HEK293T (cell line): ENCODE results near the gene LRRC2.

Experiments
- BHLHE40 ChIP-seq: fragments of 450-650 bp; IDR thresholded peaks from 2 replicates; pipeline ENCODE4 v1.6.1; 2016; ENCODE audit warnings: mild to moderate bottlenecking, moderate library complexity, borderline replicate concordance
- ELF4 ChIP-seq: fragments of 450-650 bp; IDR thresholded peaks from 2 replicates; pipeline ENCODE4 v1.6.1; 2017; ENCODE audit warnings: antibody characterized with exemption
- FOXA1 ChIP-seq: fragments of 450-650 bp; IDR thresholded peaks from 2 replicates; pipeline ENCODE4 v1.6.1; 2016; ENCODE audit warnings: mild to moderate bottlenecking
- FOXK2 ChIP-seq: fragments of 450-650 bp; IDR thresholded peaks from 2 replicates; pipeline ENCODE4 v1.6.1; 2016; ENCODE audit warnings: mild to moderate bottlenecking
- FOXM1 ChIP-seq: fragments of 450-650 bp; IDR thresholded peaks from 2 replicates; pipeline ENCODE4 v1.6.1; 2017; ENCODE audit warnings: mild to moderate bottlenecking, borderline replicate concordance
- HDGF ChIP-seq: fragments of 450-650 bp; IDR thresholded peaks from 2 replicates; pipeline ENCODE4 v1.6.1; 2017; ENCODE audit warnings: antibody characterized with exemption, borderline replicate concordance
- NFRKB ChIP-seq: fragments of 450-650 bp; IDR thresholded peaks from 2 replicates; pipeline ENCODE4 v1.6.1; 2016; ENCODE audit warnings: mild to moderate bottlenecking, moderate library complexity
- SP1 ChIP-seq: fragments of 450-650 bp; IDR thresholded peaks from 2 replicates; pipeline ENCODE4 v1.6.1; 2017
- SUZ12 ChIP-seq: fragments of 450-650 bp; IDR thresholded peaks from 2 replicates; pipeline ENCODE4 v1.6.1; 2016; ENCODE audit warnings: mild to moderate bottlenecking
- TARDBP ChIP-seq: fragments of 450-650 bp; IDR thresholded peaks from 2 replicates; pipeline ENCODE4 v1.6.1; 2016
- ZNF384 ChIP-seq: fragments of 450-650 bp; IDR thresholded peaks from 2 replicates; pipeline ENCODE4 v1.6.1; 2016

DNA sequence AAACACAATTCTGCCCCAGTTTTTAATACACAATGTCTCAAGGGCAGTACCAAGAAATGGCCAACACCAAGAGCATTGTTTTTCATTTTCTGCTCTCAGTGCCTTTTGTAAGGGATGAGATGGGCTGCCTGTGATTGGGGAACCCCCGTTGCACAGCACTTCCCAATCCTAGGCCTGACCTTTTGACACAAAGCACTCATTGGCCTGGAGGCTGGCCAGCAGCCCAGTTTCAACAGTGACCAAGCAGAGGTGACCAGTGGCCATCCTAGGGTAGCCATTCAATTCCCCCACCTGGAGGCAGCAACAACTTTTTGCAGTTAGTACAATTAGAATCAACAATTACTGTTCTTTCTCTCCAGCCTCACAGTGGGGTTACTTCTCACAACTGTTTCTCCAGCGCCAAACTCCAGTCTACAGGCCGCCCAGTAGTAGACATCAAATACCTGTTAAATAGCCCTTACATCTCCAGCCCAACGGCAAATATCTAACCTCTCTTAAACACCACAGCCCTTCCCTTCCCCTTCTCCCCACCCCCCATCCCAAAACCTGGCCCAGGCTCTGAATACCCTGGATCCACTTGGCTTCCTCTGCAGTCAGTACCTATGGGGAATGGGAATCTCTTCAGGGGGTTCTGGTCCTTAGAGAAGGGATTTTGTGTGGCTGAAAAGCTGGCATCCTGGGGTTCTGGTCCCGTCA is 8.9 kb upstream of the LRRC2 start:
- no peak for TF ChIP-seq FOXK2
- no peak for TF ChIP-seq FOXA1
- no peak for TF ChIP-seq ELF4
- no peak for TF ChIP-seq SP1
- TF ChIP-seq SUZ12, result no peak
- no peak for TF ChIP-seq FOXM1
- no peak for TF ChIP-seq NFRKB
- TF ChIP-seq TARDBP, result no peak
- TF ChIP-seq ZNF384, result no peak
- TF ChIP-seq BHLHE40, result no peak
- no peak for TF ChIP-seq HDGF
